Measurements from ENCODE around the gene ADRB2. TPM values are rescaled to one million over a fixed set of nuclear protein-coding genes. Genes with fewer than 3 reads are reported as not detected.

The ADRB2 gene
- total RNA-seq, 3 donors from 2014 or later (not counting 1 experiment from before 2014, with no cell fraction given), result 47.1 to 78.9 (median 60.7) TPM

DNA sequence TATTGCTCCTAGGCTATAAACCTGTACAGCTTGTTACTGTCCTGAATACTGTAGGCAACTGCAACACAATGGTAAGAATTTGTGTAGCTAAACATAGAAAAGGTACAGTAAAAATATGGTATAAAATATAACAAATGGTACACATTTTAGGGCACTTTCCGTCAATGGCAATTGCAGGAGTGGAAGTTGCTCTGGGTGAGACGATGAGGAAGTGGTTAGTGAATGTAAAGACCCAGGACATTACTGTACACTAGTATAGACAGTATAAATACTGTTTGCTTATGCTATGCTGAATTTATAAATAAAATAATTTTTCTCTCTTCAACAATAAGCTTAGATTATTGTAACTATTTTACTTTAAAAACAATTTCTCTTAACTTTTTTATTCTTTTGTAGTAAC, 15.6 kb upstream of the ADRB2 start:
- Mint-ChIP-seq H3K9me3 (no peaks in the 10 kb centered on the region), H3K27ac (peak overlapping the region in 1 of 2 donors; percentile 86), H3K4me1 (peaks cover 28 to 31% of the 10 kb centered on the region in 2 donors), H3K27me3 (ENCODE audit: low read depth in 2 of 2) (peaks cover 0 to 3% of the 10 kb centered on the region in 2 donors), H3K4me3 (no peak overlapping the region), H3K36me3 (no peaks in the 10 kb centered on the region)
- WGBS (ENCODE audit: insufficient coverage), result 0% methylated on average over 1 of the region's 2 CpGs
- Histone ChIP-seq H3K9me3 (ENCODE audit: control insufficient read depth, insufficient read depth, low read length) (no peaks in the 10 kb centered on the region), H3K27me3 (ENCODE audit: control insufficient read depth, insufficient read depth, low read length) (no peaks in the 10 kb centered on the region), H3K27ac (ENCODE audit: low read length) (peak overlapping the region; percentile 36), H3K4me1 (ENCODE audit: control insufficient read depth, insufficient read depth, low read length) (peaks cover 31% of the 10 kb centered on the region), H3K4me3 (ENCODE audit: low read length) (no peak overlapping the region), H3K36me3 (ENCODE audit: control insufficient read depth, insufficient read depth, low read length) (no peaks in the 10 kb centered on the region)
- peak in 2 of 3 donors; percentile 42 to 59 for ATAC-seq
- peak in 1 of 2 donors; percentile 32 for DNase-seq
- no peak for TF ChIP-seq CTCF (IDR thresholded peaks at IDR 0.05)
- intact Hi-C loops (cut with micrococcal nuclease), result no loop called here

GRCh38 chr5:148811756-148812155, 14.7 kb upstream of the ADRB2 start:
- no peaks in the 10 kb centered on the region for H3K9me3 ChIP-seq (ENCODE audit: control insufficient read depth, insufficient read depth, low read length)
- intact Hi-C loops (cut with micrococcal nuclease), result no loop called here
- H3K4me3 Mint-ChIP-seq, result no peak overlapping the region
- no peak overlapping the region for H3K27ac ChIP-seq (ENCODE audit: low read length)
- H3K9me3 Mint-ChIP-seq, result no peaks in the 10 kb centered on the region
- WGBS (ENCODE audit: insufficient coverage), result 72% methylated on average over 1 of the region's 1 CpG
- no peak for TF ChIP-seq CTCF (IDR thresholded peaks at IDR 0.05)
- H3K27me3 ChIP-seq (ENCODE audit: control insufficient read depth, insufficient read depth, low read length), result no peaks in the 10 kb centered on the region
- H3K36me3 Mint-ChIP-seq, result no peaks in the 10 kb centered on the region
- peaks cover 27% of the 10 kb centered on the region for H3K4me1 ChIP-seq (ENCODE audit: control insufficient read depth, insufficient read depth, low read length)
- peaks cover 28 to 31% of the 10 kb centered on the region in 2 donors for H3K4me1 Mint-ChIP-seq
- ATAC-seq (no peak), DNase-seq (no peak)
- no peak overlapping the region for H3K4me3 ChIP-seq (ENCODE audit: low read length)
- no peaks in the 10 kb centered on the region for H3K36me3 ChIP-seq (ENCODE audit: control insufficient read depth, insufficient read depth, low read length)
- H3K27ac Mint-ChIP-seq, result no peak overlapping the region
- H3K27me3 Mint-ChIP-seq (ENCODE audit: low read depth in 2 of 2), result peaks cover 0 to 3% of the 10 kb centered on the region in 2 donors

DNA sequence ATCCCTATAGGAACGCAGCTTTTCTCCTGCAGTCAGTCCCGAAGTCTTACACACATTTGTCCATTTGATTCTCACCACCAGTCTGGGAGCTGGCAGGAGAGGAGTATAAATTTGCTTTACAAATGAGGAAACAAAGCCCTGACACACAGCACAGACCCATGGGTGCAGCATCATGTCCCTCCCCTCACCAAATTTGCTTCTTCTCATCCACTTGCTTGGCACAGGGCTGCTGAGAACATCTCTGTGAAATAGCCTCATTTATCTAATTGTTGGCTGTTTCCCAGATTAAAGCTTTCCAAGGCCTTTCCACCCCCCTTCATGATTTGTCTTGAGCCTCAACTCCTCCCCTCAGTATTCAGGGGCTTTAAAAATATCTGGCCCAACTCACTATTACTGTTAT, 11.3 kb upstream of the ADRB2 start:
- intact Hi-C loops (cut with micrococcal nuclease), result no loop called here

More for the DNA sequence above, 11.3 kb upstream of the ADRB2 start:
- Histone ChIP-seq H3K9me3 (ENCODE audit: control insufficient read depth, insufficient read depth, low read length) (no peaks in the 10 kb centered on the region), H3K27ac (ENCODE audit: low read length) (no peak overlapping the region), H3K36me3 (ENCODE audit: control insufficient read depth, insufficient read depth, low read length) (no peaks in the 10 kb centered on the region), H3K4me3 (ENCODE audit: low read length) (no peak overlapping the region), H3K27me3 (ENCODE audit: control insufficient read depth, insufficient read depth, low read length) (no peaks in the 10 kb centered on the region), H3K4me1 (ENCODE audit: control insufficient read depth, insufficient read depth, low read length) (peaks cover 10% of the 10 kb centered on the region)
- ATAC-seq (no peak), DNase-seq (no peak)
- no peak for TF ChIP-seq CTCF (IDR thresholded peaks at IDR 0.05)
- Mint-ChIP-seq H3K4me3 (no peak overlapping the region), H3K27ac (no peak overlapping the region), H3K9me3 (no peaks in the 10 kb centered on the region), H3K27me3 (ENCODE audit: low read depth in 2 of 2) (peaks cover 0 to 3% of the 10 kb centered on the region in 2 donors), H3K36me3 (no peaks in the 10 kb centered on the region), H3K4me1 (peaks cover 12 to 20% of the 10 kb centered on the region in 2 donors)
- WGBS (ENCODE audit: insufficient coverage), result 100% methylated on average over 1 of the region's 2 CpGs
